Uterus (tissue), 2 donors: ENCODE measurements around the gene ZNF740.

Experiments used
- CTCF ChIP-seq, 4 experiments: fragments of 200-600 bp in 2 of 4; fragments of 450-650 bp in 2 of 4; sonication (generic) in 2 of 4; IDR thresholded peaks; one replicate each; pipeline ENCODE4 v1.5.1; 2016 to 2019; ENCODE audit warnings: antibody characterized with exemption in 4 of 4, mild to moderate bottlenecking in 2 of 4, moderate library complexity in 1 of 4
- POLR2A ChIP-seq, 2 donors: fragments of 450-650 bp; IDR thresholded peaks; one replicate each; pipeline ENCODE4 v1.6.1; 2016; ENCODE audit warnings: antibody characterized with exemption in 2 of 2, mild to moderate bottlenecking in 1 of 2, moderate library complexity in 1 of 2

GRCh38 chr12:53232646-53233461, 52.3 kb downstream of the ZNF740 start:
- no peak for TF ChIP-seq CTCF (IDR thresholded peaks at IDR 0.05)
- no peak for TF ChIP-seq POLR2A (IDR thresholded peaks at IDR 0.05)
